Measurements from ENCODE around the gene UMAD1. TPM values are rescaled to one million over a fixed set of nuclear protein-coding genes. Genes with fewer than 3 reads are reported as not detected.

The UMAD1 gene
- total RNA-seq, 1 donor from 2014 or later, result 11.3 TPM

DNA sequence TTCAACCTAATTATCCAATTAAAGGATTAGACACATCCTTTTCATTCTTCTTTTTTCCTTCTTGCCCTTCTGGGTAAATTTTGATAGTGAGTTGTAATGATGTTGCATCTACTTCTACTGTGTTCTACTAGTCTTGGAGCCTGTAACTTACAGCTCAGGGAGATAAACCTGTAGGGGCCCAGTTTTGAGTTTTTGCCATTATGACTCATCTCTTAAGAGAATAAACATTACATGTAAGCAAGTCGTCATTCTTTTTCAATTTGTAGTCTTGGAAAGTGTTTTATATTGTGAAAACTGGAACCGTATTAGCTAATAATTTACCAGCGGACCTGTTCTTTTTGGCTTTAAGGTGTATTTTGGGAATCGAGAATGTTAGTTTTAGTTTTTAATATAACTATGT, 167.6 kb downstream of the UMAD1 start:
- peak; percentile 81 for DNase-seq (ENCODE audit: low read depth)
- FAIRE-seq, result no peak

DNA sequence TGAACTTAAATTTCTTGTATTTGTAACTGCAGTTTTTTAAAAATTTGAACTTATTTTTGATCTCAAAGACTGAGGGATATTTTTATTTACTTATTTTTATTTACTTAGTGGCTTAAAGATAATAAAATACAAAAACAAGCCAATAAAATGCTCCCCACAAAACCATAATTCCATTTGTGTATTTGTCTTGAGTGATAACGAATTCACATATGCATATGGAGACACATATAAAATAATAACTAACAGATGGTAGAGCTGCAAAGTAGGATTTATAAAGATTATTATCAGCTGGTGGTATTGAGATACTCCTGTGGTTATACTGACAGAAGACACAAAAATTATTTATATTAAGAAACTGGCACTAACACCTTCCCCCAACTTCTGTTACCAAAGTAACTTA, 168.1 kb downstream of the UMAD1 start:
- no peaks in the 10 kb centered on the region for H3K27me3 ChIP-seq (ENCODE audit: control insufficient read depth, insufficient read depth, low read length)
- no peak for DNase-seq (ENCODE audit: low read depth)
- H3K4me3 ChIP-seq (ENCODE audit: low read depth, low read length), result no peak overlapping the region
- FAIRE-seq, result no peak
- TF ChIP-seq, protein P1, sequence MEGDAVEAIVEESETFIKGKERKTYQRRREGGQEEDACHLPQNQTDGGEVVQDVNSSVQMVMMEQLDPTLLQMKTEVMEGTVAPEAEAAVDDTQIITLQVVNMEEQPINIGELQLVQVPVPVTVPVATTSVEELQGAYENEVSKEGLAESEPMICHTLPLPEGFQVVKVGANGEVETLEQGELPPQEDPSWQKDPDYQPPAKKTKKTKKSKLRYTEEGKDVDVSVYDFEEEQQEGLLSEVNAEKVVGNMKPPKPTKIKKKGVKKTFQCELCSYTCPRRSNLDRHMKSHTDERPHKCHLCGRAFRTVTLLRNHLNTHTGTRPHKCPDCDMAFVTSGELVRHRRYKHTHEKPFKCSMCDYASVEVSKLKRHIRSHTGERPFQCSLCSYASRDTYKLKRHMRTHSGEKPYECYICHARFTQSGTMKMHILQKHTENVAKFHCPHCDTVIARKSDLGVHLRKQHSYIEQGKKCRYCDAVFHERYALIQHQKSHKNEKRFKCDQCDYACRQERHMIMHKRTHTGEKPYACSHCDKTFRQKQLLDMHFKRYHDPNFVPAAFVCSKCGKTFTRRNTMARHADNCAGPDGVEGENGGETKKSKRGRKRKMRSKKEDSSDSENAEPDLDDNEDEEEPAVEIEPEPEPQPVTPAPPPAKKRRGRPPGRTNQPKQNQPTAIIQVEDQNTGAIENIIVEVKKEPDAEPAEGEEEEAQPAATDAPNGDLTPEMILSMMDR (IDR thresholded peaks at IDR 0.05; ENCODE audit: insufficient read depth, low read length, severe bottlenecking), result no peak
- H3K36me3 ChIP-seq (ENCODE audit: control insufficient read depth, insufficient read depth, low read length), result no peaks in the 10 kb centered on the region

More for the DNA sequence above, 167.6 kb downstream of the UMAD1 start:
- TF ChIP-seq, protein P1 (IDR thresholded peaks at IDR 0.05; ENCODE audit: insufficient read depth, low read length, severe bottlenecking), result no peak
- H3K36me3 ChIP-seq (ENCODE audit: control insufficient read depth, insufficient read depth, low read length), result no peaks in the 10 kb centered on the region
- H3K27me3 ChIP-seq (ENCODE audit: control insufficient read depth, insufficient read depth, low read length), result no peaks in the 10 kb centered on the region
- no peak overlapping the region for H3K4me3 ChIP-seq (ENCODE audit: low read depth, low read length)

DNA sequence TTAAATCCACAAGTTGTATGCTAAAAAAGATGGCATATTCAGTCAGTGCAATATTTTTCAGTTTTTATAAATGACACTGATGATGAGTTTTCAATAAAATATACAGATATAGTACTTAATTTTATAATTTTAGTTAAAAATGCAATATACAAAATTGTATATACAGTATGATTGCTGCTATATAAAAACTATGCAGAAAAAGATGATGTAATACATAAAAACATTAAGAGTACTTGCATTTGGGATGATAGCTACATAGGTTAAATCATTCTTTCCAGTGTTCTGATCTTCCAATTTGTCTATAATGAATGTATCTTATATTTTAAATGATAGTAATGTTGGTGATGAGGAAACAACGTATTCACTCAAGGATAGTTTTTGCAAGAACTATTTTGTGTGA, 169.8 kb downstream of the UMAD1 start:
- TF ChIP-seq, protein P1 (IDR thresholded peaks at IDR 0.05; ENCODE audit: insufficient read depth, low read length, severe bottlenecking), result no peak
- DNase-seq (ENCODE audit: low read depth), result no peak
- Histone ChIP-seq H3K4me3 (ENCODE audit: low read depth, low read length) (no peak overlapping the region), H3K27me3 (ENCODE audit: control insufficient read depth, insufficient read depth, low read length) (no peaks in the 10 kb centered on the region), H3K36me3 (ENCODE audit: control insufficient read depth, insufficient read depth, low read length) (no peaks in the 10 kb centered on the region)
- no peak for FAIRE-seq

DNA sequence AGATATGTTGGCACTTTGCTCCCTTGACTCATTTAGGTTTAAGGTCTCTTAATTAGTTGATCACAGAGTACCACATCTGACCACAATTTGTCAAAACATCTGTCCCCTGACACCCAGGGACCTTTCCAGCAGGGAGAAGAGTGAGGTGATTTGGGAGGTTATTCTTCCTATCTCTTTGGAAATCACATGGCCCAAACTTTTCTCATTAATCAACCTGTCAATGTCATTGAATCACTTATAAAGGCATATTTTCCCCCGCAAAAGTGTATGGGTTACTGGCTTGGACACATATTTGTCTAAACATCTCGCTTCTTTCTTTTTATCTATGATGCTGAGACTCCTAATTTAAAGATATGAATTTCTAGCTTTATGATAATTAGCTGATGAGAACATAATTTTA, 170.3 kb downstream of the UMAD1 start:
- H3K27me3 ChIP-seq (ENCODE audit: control insufficient read depth, insufficient read depth, low read length), result no peaks in the 10 kb centered on the region
- DNase-seq (ENCODE audit: low read depth), result no peak
- H3K36me3 ChIP-seq (ENCODE audit: control insufficient read depth, insufficient read depth, low read length), result no peaks in the 10 kb centered on the region
- TF ChIP-seq, protein P1 (IDR thresholded peaks at IDR 0.05; ENCODE audit: insufficient read depth, low read length, severe bottlenecking), result no peak
- FAIRE-seq, result no peak
- H3K4me3 ChIP-seq (ENCODE audit: low read depth, low read length), result no peak overlapping the region

DNA sequence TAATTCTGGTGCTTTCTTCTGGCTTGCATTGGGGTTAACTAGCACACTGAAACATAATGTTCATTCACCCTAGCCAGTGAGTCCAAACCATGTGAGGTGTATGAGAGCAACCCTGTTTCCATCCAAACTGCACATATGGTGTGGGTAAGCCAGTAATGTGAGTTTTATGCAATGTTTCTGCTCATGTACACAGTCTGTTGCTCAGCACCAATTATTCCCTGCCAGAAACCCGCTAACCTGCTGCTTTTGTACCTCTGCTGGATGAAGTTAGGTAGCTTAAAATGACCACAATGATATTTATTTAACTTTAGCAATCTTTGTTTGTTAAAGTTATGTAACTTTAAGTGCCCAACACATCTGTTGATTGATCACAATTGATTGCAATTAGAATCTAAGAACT, 171.6 kb downstream of the UMAD1 start:
- FAIRE-seq, result no peak
- H3K27me3 ChIP-seq (ENCODE audit: control insufficient read depth, insufficient read depth, low read length), result no peaks in the 10 kb centered on the region
- DNase-seq (ENCODE audit: low read depth), result no peak
- H3K36me3 ChIP-seq (ENCODE audit: control insufficient read depth, insufficient read depth, low read length), result no peaks in the 10 kb centered on the region
- no peak overlapping the region for H3K4me3 ChIP-seq (ENCODE audit: low read depth, low read length)
- TF ChIP-seq, protein P1 (IDR thresholded peaks at IDR 0.05; ENCODE audit: insufficient read depth, low read length, severe bottlenecking), result no peak

DNA sequence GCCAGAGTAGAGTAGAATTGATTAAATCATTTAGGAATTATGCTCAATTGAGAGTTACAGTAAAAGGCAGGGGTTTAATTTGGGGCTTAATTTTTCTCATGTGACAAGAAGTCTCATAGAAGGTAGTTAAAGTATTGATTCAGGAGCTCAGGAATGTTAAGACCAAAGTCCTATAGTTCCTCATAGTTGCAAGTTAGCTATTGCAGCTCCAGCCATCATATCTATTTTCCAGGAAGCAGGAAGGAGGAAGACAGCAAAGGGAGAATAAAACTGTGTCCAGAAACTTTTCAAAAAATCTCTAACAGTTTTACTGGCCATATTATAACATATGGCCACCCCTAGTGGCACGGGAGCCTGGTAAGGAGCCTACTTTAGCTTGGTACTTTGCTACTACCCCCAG, 174.8 kb downstream of the UMAD1 start:
- Histone ChIP-seq H3K36me3 (ENCODE audit: control insufficient read depth, insufficient read depth, low read length) (no peaks in the 10 kb centered on the region), H3K27me3 (ENCODE audit: control insufficient read depth, insufficient read depth, low read length) (no peaks in the 10 kb centered on the region), H3K4me3 (ENCODE audit: low read depth, low read length) (no peak overlapping the region)
- TF ChIP-seq, protein P1 (IDR thresholded peaks at IDR 0.05; ENCODE audit: insufficient read depth, low read length, severe bottlenecking), result no peak
- DNase-seq (ENCODE audit: low read depth), result no peak
- no peak for FAIRE-seq
